SU-DHL-6 (cell line): ENCODE measurements around the gene POM121L2.

Source experiments
- H2AFZ ChIP-seq: fragments of 200-600 bp; sonication (generic); 2 replicates; pipeline ENCODE4 v1.6.1; 2014; ENCODE audit warnings: low read depth, mild to moderate bottlenecking, moderate library complexity, mixed read lengths, antibody characterized with exemption, low read length; ENCODE audit not compliant: severe bottlenecking
- H3F3A ChIP-seq: fragments of 200-600 bp; shearing (Covaris generic); 2 replicates; pipeline ENCODE4 v1.6.0; 2016; ENCODE audit warnings: antibody characterized with exemption, mild to moderate bottlenecking; ENCODE audit not compliant: insufficient read depth
- H3K27ac ChIP-seq: fragments of 200-600 bp; sonication (generic); 2 replicates; pipeline ENCODE4 v1.5.1; 2016; ENCODE audit warnings: low read depth, mild to moderate bottlenecking, low read length, moderate library complexity, mixed read lengths
- H3K27me3 ChIP-seq: fragments of 200-600 bp; sonication (generic), shearing (Covaris generic); 2 replicates; pipeline ENCODE4 v1.6.0; 2014; ENCODE audit warnings: mild to moderate bottlenecking, low read length
- H3K36me3 ChIP-seq: fragments of 200-600 bp; sonication (generic); 2 replicates; pipeline ENCODE4 v1.6.1; 2014; ENCODE audit warnings: mild to moderate bottlenecking, low read length, mixed read lengths
- H3K4me2 ChIP-seq: fragments of 300-600, 200-600 bp; shearing (Covaris generic), sonication (generic); 2 replicates; pipeline ENCODE4 v1.6.0; 2014; ENCODE audit warnings: low read length, low read depth, mild to moderate bottlenecking; ENCODE audit not compliant: poor library complexity, severe bottlenecking
- H3K4me3 ChIP-seq: fragments of 200-600 bp; sonication (generic); 2 replicates; pipeline ENCODE4 v1.5.1; 2014; ENCODE audit warnings: antibody characterized with exemption, low read length, mild to moderate bottlenecking, mixed read lengths; ENCODE audit not compliant: insufficient read depth, poor library complexity, severe bottlenecking
- H3K79me2 ChIP-seq: fragments of 200-600 bp; sonication (generic); 2 replicates; pipeline ENCODE4 v1.6.1; 2014; ENCODE audit warnings: mild to moderate bottlenecking, low read length, moderate library complexity; ENCODE audit not compliant: insufficient read depth
- H3K9ac ChIP-seq: fragments of 200-600 bp; sonication (generic); 2 replicates; pipeline ENCODE4 v1.7.0; 2014; ENCODE audit warnings: mild to moderate bottlenecking, low read length
- H3K9me2 ChIP-seq: fragments of 200-600 bp; sonication (generic); replicated peaks from 2 replicates; pipeline ENCODE4 v1.6.1; 2014; ENCODE audit warnings: low read length; ENCODE audit not compliant: insufficient read depth
- H3K9me3 ChIP-seq: fragments of 200-600 bp; sonication (generic); 2 replicates; pipeline ENCODE4 v1.6.1; 2014; ENCODE audit warnings: low read length, mixed read lengths; ENCODE audit not compliant: insufficient read depth
- H4K20me1 ChIP-seq: fragments of 200-600 bp; sonication (generic); 2 replicates; pipeline ENCODE4 v1.6.1; 2014; ENCODE audit warnings: low read depth, mild to moderate bottlenecking, antibody characterized with exemption, low read length, moderate library complexity, mixed read lengths
- EZH2phosphoT487 ChIP-seq: fragments of 200-600 bp; sonication (generic), shearing (Covaris generic); conservative IDR thresholded peaks from 2 replicates; pipeline ENCODE4 v1.6.1; 2018; ENCODE audit warnings: mild to moderate bottlenecking, antibody characterized with exemption, low read length, moderate library complexity, mixed read lengths
- TF ChIP-seq, protein P1 (sequence below): fragments of 200-600 bp; sonication (generic); IDR thresholded peaks from one replicate; pipeline ENCODE4 v1.5.1; 2017; ENCODE audit warnings: antibody characterized with exemption, mild to moderate bottlenecking, low read length, moderate library complexity; ENCODE audit not compliant: insufficient read depth, poor library complexity, severe bottlenecking

Gene POM121L2

DNA sequence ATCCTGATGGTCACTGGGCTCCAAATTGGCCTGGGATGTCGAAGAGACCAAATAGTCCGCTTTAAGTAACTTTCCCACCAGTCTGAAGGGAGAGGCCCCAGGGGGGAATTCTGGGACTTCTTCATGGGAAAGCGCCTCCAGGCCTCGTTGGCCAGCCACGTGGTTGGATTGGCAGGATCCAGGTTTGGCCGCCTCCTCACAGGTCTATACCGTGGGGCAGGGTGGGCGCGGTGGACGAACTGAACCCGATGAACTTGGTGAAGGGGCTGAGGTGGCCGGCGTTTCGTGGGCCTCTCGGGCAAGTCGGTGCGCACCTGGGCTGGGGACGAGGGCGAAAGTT, 297 bp downstream of the POM121L2 start:
- Histone ChIP-seq H3K36me3 (no peaks in the 10 kb centered on the region), H3K9me3 (no peaks in the 10 kb centered on the region), H3K4me3 (no peak overlapping the region), H3K4me2 (no peak overlapping the region), H4K20me1 (no peaks in the 10 kb centered on the region), H2AFZ (no peak overlapping the region), H3K27me3 (no peaks in the 10 kb centered on the region), H3K79me2 (no peaks in the 10 kb centered on the region), H3K9ac (no peak overlapping the region), H3K9me2 (no peaks in the 10 kb centered on the region), H3K27ac (no peak overlapping the region), H3F3A (no peaks in the 10 kb centered on the region)
- TF ChIP-seq EZH2phosphoT487 = no peak
- TF ChIP-seq, protein P1, sequence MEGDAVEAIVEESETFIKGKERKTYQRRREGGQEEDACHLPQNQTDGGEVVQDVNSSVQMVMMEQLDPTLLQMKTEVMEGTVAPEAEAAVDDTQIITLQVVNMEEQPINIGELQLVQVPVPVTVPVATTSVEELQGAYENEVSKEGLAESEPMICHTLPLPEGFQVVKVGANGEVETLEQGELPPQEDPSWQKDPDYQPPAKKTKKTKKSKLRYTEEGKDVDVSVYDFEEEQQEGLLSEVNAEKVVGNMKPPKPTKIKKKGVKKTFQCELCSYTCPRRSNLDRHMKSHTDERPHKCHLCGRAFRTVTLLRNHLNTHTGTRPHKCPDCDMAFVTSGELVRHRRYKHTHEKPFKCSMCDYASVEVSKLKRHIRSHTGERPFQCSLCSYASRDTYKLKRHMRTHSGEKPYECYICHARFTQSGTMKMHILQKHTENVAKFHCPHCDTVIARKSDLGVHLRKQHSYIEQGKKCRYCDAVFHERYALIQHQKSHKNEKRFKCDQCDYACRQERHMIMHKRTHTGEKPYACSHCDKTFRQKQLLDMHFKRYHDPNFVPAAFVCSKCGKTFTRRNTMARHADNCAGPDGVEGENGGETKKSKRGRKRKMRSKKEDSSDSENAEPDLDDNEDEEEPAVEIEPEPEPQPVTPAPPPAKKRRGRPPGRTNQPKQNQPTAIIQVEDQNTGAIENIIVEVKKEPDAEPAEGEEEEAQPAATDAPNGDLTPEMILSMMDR = no peak

- H3K27me3 ChIP-seq = no peaks in the 10 kb centered on the region
- no peak for TF ChIP-seq EZH2phosphoT487
Observed at GRCh38 chr6:27303613-27304272, 8.3 kb downstream of the POM121L2 start.

DNA sequence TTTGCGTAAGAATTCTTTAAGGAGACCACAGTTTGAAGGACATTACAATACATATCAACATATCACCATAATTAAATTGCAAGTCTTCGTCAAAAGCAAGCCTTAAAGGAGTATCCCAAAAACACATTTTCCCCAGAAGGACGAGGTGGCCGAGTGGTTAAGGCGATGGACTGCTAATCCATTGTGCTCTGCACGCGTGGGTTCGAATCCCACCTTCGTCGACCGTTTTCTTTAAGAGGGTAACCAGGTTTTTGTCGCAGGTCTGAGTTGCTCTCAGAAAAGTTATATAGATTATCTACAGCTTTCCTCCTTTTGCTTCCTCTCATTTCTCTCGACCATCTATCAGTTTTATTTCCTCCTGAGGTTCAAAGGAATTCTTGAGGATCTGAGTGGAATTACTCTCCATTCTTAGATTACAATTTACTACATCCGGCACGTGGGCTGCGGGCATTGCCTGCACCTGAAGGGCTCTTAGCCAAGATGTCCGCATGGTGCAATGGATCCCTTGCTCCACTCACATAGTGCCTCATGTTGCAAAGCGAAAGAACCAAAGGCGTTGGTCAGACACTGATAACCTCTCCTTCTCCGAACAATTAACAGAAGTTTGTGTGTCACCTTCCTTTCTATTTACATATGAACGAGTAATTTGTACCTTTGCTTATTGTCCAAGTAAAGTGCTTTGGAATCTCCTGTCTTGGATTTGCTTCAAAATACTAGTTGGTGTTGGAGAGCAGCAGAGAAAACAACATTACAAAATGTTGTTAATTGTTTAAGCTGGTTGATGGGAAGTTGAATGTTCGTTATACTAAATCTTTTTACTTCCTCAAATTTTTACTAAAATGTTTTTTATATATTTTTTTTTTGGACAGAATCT, 14.0 kb downstream of the POM121L2 start:
- TF ChIP-seq, protein P1 = no peak
- TF ChIP-seq EZH2phosphoT487 = no peak
- no peak overlapping the region for H3K9ac ChIP-seq
- no peaks in the 10 kb centered on the region for H3F3A ChIP-seq
- H2AFZ ChIP-seq = no peak overlapping the region
- no peak overlapping the region for H3K4me2 ChIP-seq
- H3K36me3 ChIP-seq = no peaks in the 10 kb centered on the region
- H3K9me3 ChIP-seq = no peaks in the 10 kb centered on the region
- H3K27ac ChIP-seq = no peak overlapping the region
- no peaks in the 10 kb centered on the region for H3K9me2 ChIP-seq
- no peaks in the 10 kb centered on the region for H3K27me3 ChIP-seq
- H4K20me1 ChIP-seq = no peaks in the 10 kb centered on the region
- no peak overlapping the region for H3K4me3 ChIP-seq
- H3K79me2 ChIP-seq = no peaks in the 10 kb centered on the region

More at GRCh38 chr6:27303613-27304272, 8.3 kb downstream of the POM121L2 start:
- Histone ChIP-seq H3K9me3 (no peaks in the 10 kb centered on the region), H3F3A (no peaks in the 10 kb centered on the region), H3K9ac (no peak overlapping the region), H3K79me2 (no peaks in the 10 kb centered on the region), H3K4me2 (no peak overlapping the region), H3K4me3 (no peak overlapping the region), H3K27ac (no peak overlapping the region), H3K36me3 (no peaks in the 10 kb centered on the region), H2AFZ (no peak overlapping the region), H4K20me1 (no peaks in the 10 kb centered on the region), H3K9me2 (no peaks in the 10 kb centered on the region)

- no peak overlapping the region for H2AFZ ChIP-seq
- H4K20me1 ChIP-seq = no peaks in the 10 kb centered on the region
- no peaks in the 10 kb centered on the region for H3K36me3 ChIP-seq
- H3K27me3 ChIP-seq = no peaks in the 10 kb centered on the region
- H3K27ac ChIP-seq = no peak overlapping the region
- no peaks in the 10 kb centered on the region for H3K79me2 ChIP-seq
- H3F3A ChIP-seq = no peaks in the 10 kb centered on the region
- no peak overlapping the region for H3K9ac ChIP-seq
- TF ChIP-seq, protein P1 = no peak
- no peak for TF ChIP-seq EZH2phosphoT487
- H3K4me3 ChIP-seq = no peak overlapping the region
- no peaks in the 10 kb centered on the region for H3K9me2 ChIP-seq
- H3K4me2 ChIP-seq = no peak overlapping the region
- no peaks in the 10 kb centered on the region for H3K9me3 ChIP-seq
Observed at GRCh38 chr6:27297484-27297856, 14.6 kb downstream of the POM121L2 start.
